Natural killer cell (primary cell): Measurements from ENCODE around the gene PXDN. TPM values are rescaled to one million over a fixed set of nuclear protein-coding genes. Genes with fewer than 3 reads are reported as not detected.

ENCODE experiments used
- ATAC-seq, 3 donors: fragments of 150-1000 bp in 2 of 3; fragments of 200-7000 bp in 1 of 3; cut with Tn5 transposase; 1 replicate in 1 of 3; 2 replicates in 2 of 3; pipeline ENCODE4 v1.10.0; 2021; ENCODE audit warnings: mild to moderate bottlenecking in 2 of 3, moderate library complexity in 2 of 3
- DNase-seq, 2 donors: peaks; one replicate each; pipeline versions ENCODE4 v3.0.0 to v3.0.0-alpha.2; 2013 to 2021; ENCODE audit warnings: mixed read lengths in 1 of 2
- H3K27ac ChIP-seq: one replicate; pipeline ENCODE4 v1.5.1; 2013; ENCODE audit warnings: mild to moderate bottlenecking, low read length
- H3K27me3 ChIP-seq: one replicate; pipeline ENCODE4 v1.6.1; 2013; ENCODE audit warnings: low read length; ENCODE audit not compliant: control insufficient read depth, insufficient read depth
- H3K36me3 ChIP-seq: one replicate; pipeline ENCODE4 v1.6.1; 2013; ENCODE audit warnings: low read length; ENCODE audit not compliant: control insufficient read depth, insufficient read depth
- H3K4me1 ChIP-seq: one replicate; pipeline ENCODE4 v1.6.1; 2013; ENCODE audit warnings: low read length; ENCODE audit not compliant: control insufficient read depth, insufficient read depth
- H3K4me3 ChIP-seq: one replicate; pipeline ENCODE4 v1.5.1; 2013; ENCODE audit warnings: low read length
- H3K9me3 ChIP-seq: one replicate; pipeline ENCODE4 v1.6.1; 2013; ENCODE audit warnings: low read length; ENCODE audit not compliant: control insufficient read depth, insufficient read depth
- H3K27ac Mint-ChIP-seq, 2 donors: one replicate each; pipeline ENCODE4 v1.8.0; 2022; ENCODE audit warnings: mild to moderate bottlenecking in 2 of 2, mixed read lengths in 2 of 2, moderate library complexity in 1 of 2
- H3K27me3 Mint-ChIP-seq, 2 donors: one replicate each; pipeline ENCODE4 v1.8.0; 2022; ENCODE audit warnings: low read depth in 2 of 2, mixed read lengths in 2 of 2
- H3K36me3 Mint-ChIP-seq: one replicate; pipeline ENCODE4 v1.8.0; 2022; ENCODE audit warnings: mixed read lengths
- H3K4me1 Mint-ChIP-seq, 2 donors: one replicate each; pipeline ENCODE4 v1.8.0; 2022; ENCODE audit warnings: mixed read lengths in 2 of 2
- H3K4me3 Mint-ChIP-seq: one replicate; pipeline ENCODE4 v1.8.0; 2022; ENCODE audit warnings: mild to moderate bottlenecking, moderate library complexity, mixed read lengths
- H3K9me3 Mint-ChIP-seq, 2 donors: one replicate each; pipeline ENCODE4 v1.8.0; 2022; ENCODE audit warnings: mixed read lengths in 2 of 2
- WGBS: methylation state at CpG from one replicate; pipeline ENCODE4 v1.1.7; 2013; ENCODE audit warnings: missing lambda C conversion rate; ENCODE audit not compliant: insufficient coverage; 5-methylcytosine and 5-hydroxymethylcytosine counted together
- intact Hi-C: fragments of 100-400 bp; cut with micrococcal nuclease; formaldehyde crosslinking; loops from one replicate; pipeline ENCODE4 v1.14.2; 2022
- total RNA-seq, 4 donors: library from RNA; stranded (reverse); fragments of 120-200 nt in 1 of 4; gene quantifications; one replicate each; pipeline versions ENCODE4 v1.2.3 to v1.2.4, GENCODE V29; 2013 to 2022
- TF ChIP-seq, protein P1 (sequence below): fragments of 200-600 bp; IDR thresholded peaks from one replicate; pipeline ENCODE4 v1.8.0; 2022; ENCODE audit warnings: antibody characterized with exemption

PXDN gene
- total RNA-seq, 3 donors from 2014 or later (not counting 1 experiment from before 2014, with no cell fraction given), result 2.1 to 3.7 (median 2.5) TPM

DNA sequence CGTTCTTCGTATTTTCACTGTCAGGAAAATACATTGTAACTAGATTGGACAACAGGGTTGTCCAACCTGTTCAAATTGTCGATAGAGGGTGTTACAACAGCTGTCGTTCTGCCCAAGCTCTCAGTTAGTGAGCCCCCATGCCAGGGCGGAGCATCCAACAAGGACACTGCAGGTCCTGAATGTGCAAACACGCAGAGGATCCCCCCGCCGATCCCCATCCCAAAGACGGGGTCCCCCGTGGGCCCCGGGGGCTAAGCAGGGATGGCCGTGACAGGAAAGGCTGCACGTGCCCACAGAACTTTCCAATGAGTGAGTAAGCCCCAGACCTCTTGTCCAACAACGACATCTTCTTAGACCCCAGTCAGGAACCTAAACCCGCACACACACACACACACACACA lies 140.8 kb downstream of the PXDN start:
- H3K4me3 ChIP-seq, result no peak overlapping the region
- Mint-ChIP-seq H3K36me3 (no peaks in the 10 kb centered on the region), H3K27me3 (peaks cover 0 to 4% of the 10 kb centered on the region in 2 donors), H3K9me3 (no peaks in the 10 kb centered on the region), H3K4me3 (no peak overlapping the region), H3K27ac (no peak overlapping the region), H3K4me1 (no peaks in the 10 kb centered on the region)
- H3K27me3 ChIP-seq, result no peaks in the 10 kb centered on the region
- WGBS, result 95% methylated on average over 15 of the region's 15 CpGs
- no peak overlapping the region for H3K27ac ChIP-seq
- TF ChIP-seq, protein P1, sequence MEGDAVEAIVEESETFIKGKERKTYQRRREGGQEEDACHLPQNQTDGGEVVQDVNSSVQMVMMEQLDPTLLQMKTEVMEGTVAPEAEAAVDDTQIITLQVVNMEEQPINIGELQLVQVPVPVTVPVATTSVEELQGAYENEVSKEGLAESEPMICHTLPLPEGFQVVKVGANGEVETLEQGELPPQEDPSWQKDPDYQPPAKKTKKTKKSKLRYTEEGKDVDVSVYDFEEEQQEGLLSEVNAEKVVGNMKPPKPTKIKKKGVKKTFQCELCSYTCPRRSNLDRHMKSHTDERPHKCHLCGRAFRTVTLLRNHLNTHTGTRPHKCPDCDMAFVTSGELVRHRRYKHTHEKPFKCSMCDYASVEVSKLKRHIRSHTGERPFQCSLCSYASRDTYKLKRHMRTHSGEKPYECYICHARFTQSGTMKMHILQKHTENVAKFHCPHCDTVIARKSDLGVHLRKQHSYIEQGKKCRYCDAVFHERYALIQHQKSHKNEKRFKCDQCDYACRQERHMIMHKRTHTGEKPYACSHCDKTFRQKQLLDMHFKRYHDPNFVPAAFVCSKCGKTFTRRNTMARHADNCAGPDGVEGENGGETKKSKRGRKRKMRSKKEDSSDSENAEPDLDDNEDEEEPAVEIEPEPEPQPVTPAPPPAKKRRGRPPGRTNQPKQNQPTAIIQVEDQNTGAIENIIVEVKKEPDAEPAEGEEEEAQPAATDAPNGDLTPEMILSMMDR, result no peak
- H3K36me3 ChIP-seq, result no peaks in the 10 kb centered on the region
- peaks cover 3% of the 10 kb centered on the region for H3K4me1 ChIP-seq
- H3K9me3 ChIP-seq, result no peaks in the 10 kb centered on the region
- intact Hi-C loops, result no loop called here
- DNase-seq, result no peak
- no peak for ATAC-seq

DNA sequence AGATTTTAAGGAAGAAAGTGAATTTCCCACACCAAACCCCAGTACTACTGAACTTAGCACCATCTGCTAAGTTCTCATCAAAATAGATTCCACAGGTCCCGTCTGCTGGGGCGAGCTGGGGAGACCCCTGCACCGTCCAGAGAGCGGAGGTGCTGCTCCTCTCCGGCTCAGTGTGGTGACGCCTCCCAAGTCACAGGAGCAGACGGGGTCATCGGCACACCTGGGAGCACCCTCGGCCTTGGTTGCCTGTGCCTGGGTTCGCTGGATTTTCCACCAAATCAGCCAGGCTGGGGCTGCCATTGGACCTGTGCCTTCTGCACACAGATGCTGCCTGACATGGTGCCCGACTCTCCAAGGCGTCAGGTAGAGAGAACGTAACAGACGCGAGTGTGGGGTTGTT lies 141.3 kb downstream of the PXDN start:
- Histone ChIP-seq H3K27ac (no peak overlapping the region), H3K27me3 (no peaks in the 10 kb centered on the region), H3K4me3 (no peak overlapping the region), H3K9me3 (no peaks in the 10 kb centered on the region), H3K4me1 (peaks cover 3% of the 10 kb centered on the region), H3K36me3 (no peaks in the 10 kb centered on the region)
- WGBS, result 94% methylated on average over 15 of the region's 15 CpGs
- TF ChIP-seq, protein P1, result no peak
- Mint-ChIP-seq H3K36me3 (no peaks in the 10 kb centered on the region), H3K27ac (no peak overlapping the region), H3K4me3 (no peak overlapping the region), H3K9me3 (no peaks in the 10 kb centered on the region), H3K4me1 (no peaks in the 10 kb centered on the region), H3K27me3 (peaks cover 0 to 4% of the 10 kb centered on the region in 2 donors)
- intact Hi-C loops, result no loop called here
- DNase-seq, result no peak
- no peak for ATAC-seq

DNA sequence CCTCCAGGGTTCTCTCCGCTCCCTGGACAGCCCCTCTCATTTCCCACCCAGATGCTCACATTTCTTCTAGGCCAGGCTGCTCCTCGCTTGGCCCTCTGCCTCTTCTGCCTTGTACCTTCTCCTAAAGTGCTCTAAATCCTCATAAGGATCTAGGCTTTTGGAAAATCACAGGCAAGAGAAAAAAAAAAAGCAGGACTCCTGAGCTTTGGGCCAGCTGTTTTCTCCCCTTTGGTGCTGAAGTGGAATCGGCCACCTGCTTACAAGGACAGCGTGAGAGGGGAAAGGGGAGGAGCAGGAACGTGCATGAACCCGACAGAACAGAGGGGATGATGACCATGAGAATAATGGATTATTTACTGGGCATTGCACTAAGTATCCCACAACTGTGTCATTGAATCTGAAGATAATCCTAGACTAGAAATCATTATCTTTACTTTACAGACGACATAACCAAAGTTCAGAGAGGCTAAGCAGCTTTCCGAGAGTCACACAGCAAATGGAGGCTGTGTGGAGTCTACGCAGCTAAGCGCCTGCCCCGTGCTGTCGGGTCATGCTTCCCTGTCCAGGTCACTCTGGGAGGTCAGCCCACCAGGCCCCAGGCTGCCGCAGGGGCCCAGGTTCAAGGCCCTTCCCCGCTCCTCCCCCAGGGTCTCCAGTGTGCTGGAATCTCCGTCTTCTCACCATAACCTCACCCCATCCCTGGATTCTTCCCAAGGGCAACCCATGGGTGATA lies 141.9 kb downstream of the PXDN start:
- H3K27ac ChIP-seq, result no peak overlapping the region
- DNase-seq, result no peak
- intact Hi-C loops, result no loop called here
- Mint-ChIP-seq H3K27ac (no peak overlapping the region), H3K27me3 (peaks cover 0 to 4% of the 10 kb centered on the region in 2 donors), H3K36me3 (no peaks in the 10 kb centered on the region), H3K4me1 (no peaks in the 10 kb centered on the region), H3K9me3 (no peaks in the 10 kb centered on the region), H3K4me3 (no peak overlapping the region)
- no peaks in the 10 kb centered on the region for H3K9me3 ChIP-seq
- TF ChIP-seq, protein P1, result no peak
- no peaks in the 10 kb centered on the region for H3K27me3 ChIP-seq
- no peak overlapping the region for H3K4me3 ChIP-seq
- H3K4me1 ChIP-seq, result peaks cover 3% of the 10 kb centered on the region
- 89% methylated on average over 12 of the region's 15 CpGs for WGBS
- no peaks in the 10 kb centered on the region for H3K36me3 ChIP-seq
- no peak for ATAC-seq
